ENCODE data around the gene FUCA1. TPM values are rescaled to one million over a fixed set of nuclear protein-coding genes. Genes with fewer than 3 reads are reported as not detected.

The FUCA1 gene
- total RNA-seq, 1 experiment from 2014 or later: 14.3 TPM

DNA sequence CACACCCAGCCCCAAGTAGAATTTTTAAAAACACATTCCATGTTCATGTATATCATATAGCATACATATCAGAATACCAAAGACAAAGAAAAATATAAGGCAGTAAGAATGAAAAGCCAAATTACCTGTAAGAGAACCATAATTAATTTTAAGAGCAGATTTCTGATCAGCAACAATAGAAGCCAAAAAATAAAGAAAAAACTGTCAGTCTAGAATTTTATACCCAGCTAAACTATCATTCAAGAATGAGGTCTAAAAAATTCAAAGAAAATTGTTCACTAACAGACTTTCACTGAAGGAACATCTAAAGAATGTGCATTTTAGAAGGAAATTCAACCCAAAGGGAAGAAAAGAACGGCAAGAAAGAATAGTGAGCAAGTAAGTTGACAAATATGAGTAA, 10.6 kb upstream of the FUCA1 start:
- ChIA-PET CTCF (no interaction called here), POLR2A (no interaction called here)
- ATAC-seq: no peak
- Histone ChIP-seq H3K36me3 (ENCODE audit: control insufficient read depth, insufficient read depth, low read length) (no peaks in the 10 kb centered on the region), H3K4me3 (ENCODE audit: low read depth in 2 of 2, low read length in 2 of 2) (no peak overlapping the region), H3K9me3 (ENCODE audit: control insufficient read depth, insufficient read depth, low read depth, low read length) (peaks cover 13% of the 10 kb centered on the region; the same call in 1 of the 2 replicates), H3K27ac (ENCODE audit: low read length) (no peak overlapping the region), H3K27me3 (ENCODE audit: control insufficient read depth, insufficient read depth, low read length) (no peaks in the 10 kb centered on the region), H3K4me1 (ENCODE audit: control insufficient read depth, insufficient read depth, low read length) (no peaks in the 10 kb centered on the region)
- in situ Hi-C loops (cut with HindIII; ENCODE audit: low pct_unique_long_range_greater_than_20kb, low sequenced_read_pairs) (no loop called here), intact Hi-C loops (cut with micrococcal nuclease; ENCODE audit: unreplicated experiment) (no loop called here)
- no TSS peak for BruUV-seq (replicated peaks)
- DNase-seq (ENCODE audit: low read depth, low spot score): no peak
- TF ChIP-seq POLR2AphosphoS5 (IDR thresholded peaks at IDR 0.05; ENCODE audit: low read depth, low read length): no peak
- TF ChIP-seq, protein P1, sequence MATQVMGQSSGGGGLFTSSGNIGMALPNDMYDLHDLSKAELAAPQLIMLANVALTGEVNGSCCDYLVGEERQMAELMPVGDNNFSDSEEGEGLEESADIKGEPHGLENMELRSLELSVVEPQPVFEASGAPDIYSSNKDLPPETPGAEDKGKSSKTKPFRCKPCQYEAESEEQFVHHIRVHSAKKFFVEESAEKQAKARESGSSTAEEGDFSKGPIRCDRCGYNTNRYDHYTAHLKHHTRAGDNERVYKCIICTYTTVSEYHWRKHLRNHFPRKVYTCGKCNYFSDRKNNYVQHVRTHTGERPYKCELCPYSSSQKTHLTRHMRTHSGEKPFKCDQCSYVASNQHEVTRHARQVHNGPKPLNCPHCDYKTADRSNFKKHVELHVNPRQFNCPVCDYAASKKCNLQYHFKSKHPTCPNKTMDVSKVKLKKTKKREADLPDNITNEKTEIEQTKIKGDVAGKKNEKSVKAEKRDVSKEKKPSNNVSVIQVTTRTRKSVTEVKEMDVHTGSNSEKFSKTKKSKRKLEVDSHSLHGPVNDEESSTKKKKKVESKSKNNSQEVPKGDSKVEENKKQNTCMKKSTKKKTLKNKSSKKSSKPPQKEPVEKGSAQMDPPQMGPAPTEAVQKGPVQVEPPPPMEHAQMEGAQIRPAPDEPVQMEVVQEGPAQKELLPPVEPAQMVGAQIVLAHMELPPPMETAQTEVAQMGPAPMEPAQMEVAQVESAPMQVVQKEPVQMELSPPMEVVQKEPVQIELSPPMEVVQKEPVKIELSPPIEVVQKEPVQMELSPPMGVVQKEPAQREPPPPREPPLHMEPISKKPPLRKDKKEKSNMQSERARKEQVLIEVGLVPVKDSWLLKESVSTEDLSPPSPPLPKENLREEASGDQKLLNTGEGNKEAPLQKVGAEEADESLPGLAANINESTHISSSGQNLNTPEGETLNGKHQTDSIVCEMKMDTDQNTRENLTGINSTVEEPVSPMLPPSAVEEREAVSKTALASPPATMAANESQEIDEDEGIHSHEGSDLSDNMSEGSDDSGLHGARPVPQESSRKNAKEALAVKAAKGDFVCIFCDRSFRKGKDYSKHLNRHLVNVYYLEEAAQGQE (IDR thresholded peaks at IDR 0.05; ENCODE audit: insufficient read depth in 1 of 2, low read depth in 2 of 2, low read length in 1 of 2): no peak
- no peak for TF ChIP-seq TCF7L2 (IDR thresholded peaks at IDR 0.05; ENCODE audit: low read depth, low read length)
- TF ChIP-seq, protein P2, sequence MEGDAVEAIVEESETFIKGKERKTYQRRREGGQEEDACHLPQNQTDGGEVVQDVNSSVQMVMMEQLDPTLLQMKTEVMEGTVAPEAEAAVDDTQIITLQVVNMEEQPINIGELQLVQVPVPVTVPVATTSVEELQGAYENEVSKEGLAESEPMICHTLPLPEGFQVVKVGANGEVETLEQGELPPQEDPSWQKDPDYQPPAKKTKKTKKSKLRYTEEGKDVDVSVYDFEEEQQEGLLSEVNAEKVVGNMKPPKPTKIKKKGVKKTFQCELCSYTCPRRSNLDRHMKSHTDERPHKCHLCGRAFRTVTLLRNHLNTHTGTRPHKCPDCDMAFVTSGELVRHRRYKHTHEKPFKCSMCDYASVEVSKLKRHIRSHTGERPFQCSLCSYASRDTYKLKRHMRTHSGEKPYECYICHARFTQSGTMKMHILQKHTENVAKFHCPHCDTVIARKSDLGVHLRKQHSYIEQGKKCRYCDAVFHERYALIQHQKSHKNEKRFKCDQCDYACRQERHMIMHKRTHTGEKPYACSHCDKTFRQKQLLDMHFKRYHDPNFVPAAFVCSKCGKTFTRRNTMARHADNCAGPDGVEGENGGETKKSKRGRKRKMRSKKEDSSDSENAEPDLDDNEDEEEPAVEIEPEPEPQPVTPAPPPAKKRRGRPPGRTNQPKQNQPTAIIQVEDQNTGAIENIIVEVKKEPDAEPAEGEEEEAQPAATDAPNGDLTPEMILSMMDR (IDR thresholded peaks at IDR 0.05): no peak
- TF ChIP-seq SIN3A (IDR thresholded peaks at IDR 0.05; ENCODE audit: borderline replicate concordance, insufficient read depth, low read depth, low read length): no peak

DNA sequence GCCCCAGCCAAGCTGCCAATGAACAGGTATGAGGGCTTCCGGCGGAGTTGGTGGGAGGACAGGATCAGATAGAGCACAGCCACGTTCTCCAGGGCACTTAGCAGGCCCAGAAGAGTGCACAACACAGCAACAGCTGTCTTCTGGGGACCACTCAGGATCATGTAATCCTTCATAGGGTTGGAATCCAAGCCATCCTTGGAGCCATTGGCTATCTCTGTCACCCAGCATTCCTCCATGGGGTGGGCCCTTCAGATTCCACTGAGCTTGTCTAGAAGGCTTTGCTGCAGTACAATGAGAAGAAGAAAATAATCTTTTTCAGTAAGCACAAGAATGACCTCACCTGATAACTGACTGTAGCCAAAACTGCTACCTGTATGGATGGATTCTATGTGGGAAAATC, 7.3 kb upstream of the FUCA1 start:
- no peaks in the 10 kb centered on the region for H3K4me1 ChIP-seq (ENCODE audit: control insufficient read depth, insufficient read depth, low read length)
- DNase-seq (ENCODE audit: low read depth, low spot score) (no peak), ATAC-seq (no peak)
- in situ Hi-C loops (cut with HindIII; ENCODE audit: low pct_unique_long_range_greater_than_20kb, low sequenced_read_pairs) (no loop called here), intact Hi-C loops (cut with micrococcal nuclease; ENCODE audit: unreplicated experiment) (no loop called here)
- H3K9me3 ChIP-seq (ENCODE audit: control insufficient read depth, insufficient read depth, low read depth, low read length): peaks cover 13% of the 10 kb centered on the region; the same call in 1 of the 2 replicates
- TF ChIP-seq TCF7L2 (IDR thresholded peaks at IDR 0.05; ENCODE audit: low read depth, low read length) (no peak), SIN3A (IDR thresholded peaks at IDR 0.05; ENCODE audit: borderline replicate concordance, insufficient read depth, low read depth, low read length) (no peak), POLR2AphosphoS5 (IDR thresholded peaks at IDR 0.05; ENCODE audit: low read depth, low read length) (no peak)
- TF ChIP-seq, protein P2 (IDR thresholded peaks at IDR 0.05): no peak
- TF ChIP-seq, protein P1 (IDR thresholded peaks at IDR 0.05; ENCODE audit: insufficient read depth in 1 of 2, low read depth in 2 of 2, low read length in 1 of 2): no peak
- ChIA-PET POLR2A (no interaction called here), CTCF (no interaction called here)
- no TSS peak for BruUV-seq (replicated peaks)
- no peak overlapping the region for H3K4me3 ChIP-seq (ENCODE audit: low read depth in 2 of 2, low read length in 2 of 2)
- no peak overlapping the region for H3K27ac ChIP-seq (ENCODE audit: low read length)
- no peaks in the 10 kb centered on the region for H3K36me3 ChIP-seq (ENCODE audit: control insufficient read depth, insufficient read depth, low read length)
- no peaks in the 10 kb centered on the region for H3K27me3 ChIP-seq (ENCODE audit: control insufficient read depth, insufficient read depth, low read length)
